Mucosa of gallbladder (tissue), 1 donor: Measurements from ENCODE around the gene KRR1. TPM values are rescaled to one million over a fixed set of nuclear protein-coding genes. Genes with fewer than 3 reads are reported as not detected.

Source experiments
- total RNA-seq: library from RNA; stranded (reverse); gene quantifications from one replicate; pipeline ENCODE4 v1.2.1, GENCODE V29; 2021
- donor health status: DM: no; HTN: no; CAD: no.

KRR1 gene
- total RNA-seq, 1 donor from 2014 or later, result 34.4 TPM

Other genes with a start within 250 kb of the KRR1 start
- 12.4 TPM for gene CAPS2, start 181.3 kb downstream of the KRR1 start, total RNA-seq
- gene GLIPR1L1, start 176.9 kb downstream of the KRR1 start, total RNA-seq, result not detected
- gene GLIPR1L2, start 120.5 kb downstream of the KRR1 start, total RNA-seq, result 0.78 TPM
- gene GLIPR1, start 30.9 kb downstream of the KRR1 start, total RNA-seq, result 44.4 TPM